OCI-LY1 (cell line): ENCODE measurements around the gene PARD3B.

Experiments
- CTCF ChIP-seq: fragments of 200-600 bp; sonication (generic), shearing (Covaris generic); IDR thresholded peaks from 2 replicates; pipeline ENCODE4 v1.5.1; 2017; ENCODE audit warnings: mild to moderate bottlenecking, antibody characterized with exemption, low read length, moderate library complexity, mixed read lengths
- EZH2 ChIP-seq: fragments of 200-600 bp; sonication (generic), shearing (Covaris generic); IDR thresholded peaks from 2 replicates; pipeline ENCODE4 v1.8.0; 2017; ENCODE audit warnings: borderline replicate concordance, mixed run types, mild to moderate bottlenecking, antibody characterized with exemption, low read length, moderate library complexity, mixed read lengths

GRCh38 chr2:205166745-205167144 is 621.5 kb downstream of the PARD3B start:
- TF ChIP-seq CTCF (no peak), EZH2 (no peak)
